ENCODE results near the gene MTM1. TPM values are rescaled to one million over a fixed set of nuclear protein-coding genes. Genes with fewer than 3 reads are reported as not detected.

MTM1 gene
- total RNA-seq, 1 donor: 13.4 TPM

GRCh38 chrX:150577174-150577573 lies 8.8 kb downstream of the MTM1 start:
- no peak for TF ChIP-seq CTCF (IDR thresholded peaks at IDR 0.05; ENCODE audit: insufficient read depth, low read depth, low read length)
- no peak for DNase-seq (ENCODE audit: low read depth)
- H3K4me3 ChIP-seq (ENCODE audit: low read depth, low read length): no peak overlapping the region

- H3K4me3 ChIP-seq (ENCODE audit: low read depth, low read length): no peak overlapping the region
- peak; percentile 54 for DNase-seq (ENCODE audit: low read depth)
- no peak for TF ChIP-seq CTCF (IDR thresholded peaks at IDR 0.05; ENCODE audit: insufficient read depth, low read depth, low read length)
Measured at GRCh38 chrX:150581093-150581775, 12.8 kb downstream of the MTM1 start.

- no peak for DNase-seq (ENCODE audit: low read depth)
- no peak overlapping the region for H3K4me3 ChIP-seq (ENCODE audit: low read depth, low read length)
- no peak for TF ChIP-seq CTCF (IDR thresholded peaks at IDR 0.05; ENCODE audit: insufficient read depth, low read depth, low read length)
Measured at GRCh38 chrX:150582338-150582948, 14.0 kb downstream of the MTM1 start.

- DNase-seq (ENCODE audit: low read depth): peak; percentile 30
- peak; percentile 68 for TF ChIP-seq CTCF (IDR thresholded peaks at IDR 0.05; ENCODE audit: insufficient read depth, low read depth, low read length)
- no peak overlapping the region for H3K4me3 ChIP-seq (ENCODE audit: low read depth, low read length)
Measured at GRCh38 chrX:150587585-150588503, 19.4 kb downstream of the MTM1 start.

- H3K4me3 ChIP-seq (ENCODE audit: low read depth, low read length): no peak overlapping the region
- no peak for TF ChIP-seq CTCF (IDR thresholded peaks at IDR 0.05; ENCODE audit: insufficient read depth, low read depth, low read length)
Measured at GRCh38 chrX:150594584-150594983, 26.2 kb downstream of the MTM1 start.

GRCh38 chrX:150599226-150599625 lies 30.8 kb downstream of the MTM1 start:
- DNase-seq (ENCODE audit: low read depth): no peak
- no peak overlapping the region for H3K4me3 ChIP-seq (ENCODE audit: low read depth, low read length)
- TF ChIP-seq CTCF (IDR thresholded peaks at IDR 0.05; ENCODE audit: insufficient read depth, low read depth, low read length): no peak

More at GRCh38 chrX:150594584-150594983, 26.2 kb downstream of the MTM1 start:
- no peak for DNase-seq (ENCODE audit: low read depth)

Measured in fibroblast of villous mesenchyme (primary cell).